ENCODE measurements around the gene ADM2. TPM values are rescaled to one million over a fixed set of nuclear protein-coding genes. Genes with fewer than 3 reads are reported as not detected.

The ADM2 gene
- total and polyA plus RNA-seq, 2 of the 13 experiments (the other 11 are each of a cell fraction or from before 2014, with no cell fraction given), result 1.2 to 3.0 TPM

- TF ChIP-seq SP140L (CRISPR knock-in tag; IDR thresholded peaks at IDR 0.05; ENCODE audit: borderline replicate concordance), result no peak
- no peak for TF ChIP-seq ZFAT (CRISPR knock-in tag; conservative IDR thresholded peaks at IDR 0.05)
- no peak for TF ChIP-seq GTF2F1 (IDR thresholded peaks at IDR 0.05; ENCODE audit: low read length)
- no peak for TF ChIP-seq NBN (conservative IDR thresholded peaks at IDR 0.05)
- TF ChIP-seq ZNF292 (CRISPR knock-in tag; IDR thresholded peaks at IDR 0.05; ENCODE audit: borderline replicate concordance, low read depth), result no peak
- TF ChIP-seq GATAD2A (CRISPR knock-in tag; IDR thresholded peaks at IDR 0.05), result peak; percentile 87
- TF ChIP-seq SP5 (CRISPR knock-in tag; IDR thresholded peaks at IDR 0.05; ENCODE audit: borderline replicate concordance, low read depth), result no peak; the same call in 1 of the 2 replicates
- TF ChIP-seq CREB1 (IDR thresholded peaks at IDR 0.05), result no peak
- TF ChIP-seq CREB1 (CRISPR knock-in tag; IDR thresholded peaks at IDR 0.05), result no peak
- no peak for TF ChIP-seq RFX3 (CRISPR knock-in tag; IDR thresholded peaks at IDR 0.05)
- peak; percentile 79; the same call in 1 of the 2 replicates for TF ChIP-seq JUNB (CRISPR knock-in tag; IDR thresholded peaks at IDR 0.05; ENCODE audit: borderline replicate concordance)
- TF ChIP-seq, protein P1, sequence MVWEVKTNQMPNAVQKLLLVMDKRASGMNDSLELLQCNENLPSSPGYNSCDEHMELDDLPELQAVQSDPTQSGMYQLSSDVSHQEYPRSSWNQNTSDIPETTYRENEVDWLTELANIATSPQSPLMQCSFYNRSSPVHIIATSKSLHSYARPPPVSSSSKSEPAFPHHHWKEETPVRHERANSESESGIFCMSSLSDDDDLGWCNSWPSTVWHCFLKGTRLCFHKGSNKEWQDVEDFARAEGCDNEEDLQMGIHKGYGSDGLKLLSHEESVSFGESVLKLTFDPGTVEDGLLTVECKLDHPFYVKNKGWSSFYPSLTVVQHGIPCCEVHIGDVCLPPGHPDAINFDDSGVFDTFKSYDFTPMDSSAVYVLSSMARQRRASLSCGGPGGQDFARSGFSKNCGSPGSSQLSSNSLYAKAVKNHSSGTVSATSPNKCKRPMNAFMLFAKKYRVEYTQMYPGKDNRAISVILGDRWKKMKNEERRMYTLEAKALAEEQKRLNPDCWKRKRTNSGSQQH (CRISPR knock-in tag; IDR thresholded peaks at IDR 0.05; ENCODE audit: low read depth), result 0 out of 2 replicates have a peak, but pooled peaks have one; percentile 9
- TF ChIP-seq ZNF879 (CRISPR knock-in tag; IDR thresholded peaks at IDR 0.05), result 0 out of 2 replicates have a peak, but pooled peaks have one; percentile 65
- TF ChIP-seq MYNN (CRISPR knock-in tag; IDR thresholded peaks at IDR 0.05; ENCODE audit: low read depth), result no peak
- no peak for TF ChIP-seq ATAD3A (CRISPR knock-in tag; IDR thresholded peaks at IDR 0.05)
- TF ChIP-seq ZSCAN30 (CRISPR knock-in tag; IDR thresholded peaks at IDR 0.05), result no peak
- TF ChIP-seq, protein P2, sequence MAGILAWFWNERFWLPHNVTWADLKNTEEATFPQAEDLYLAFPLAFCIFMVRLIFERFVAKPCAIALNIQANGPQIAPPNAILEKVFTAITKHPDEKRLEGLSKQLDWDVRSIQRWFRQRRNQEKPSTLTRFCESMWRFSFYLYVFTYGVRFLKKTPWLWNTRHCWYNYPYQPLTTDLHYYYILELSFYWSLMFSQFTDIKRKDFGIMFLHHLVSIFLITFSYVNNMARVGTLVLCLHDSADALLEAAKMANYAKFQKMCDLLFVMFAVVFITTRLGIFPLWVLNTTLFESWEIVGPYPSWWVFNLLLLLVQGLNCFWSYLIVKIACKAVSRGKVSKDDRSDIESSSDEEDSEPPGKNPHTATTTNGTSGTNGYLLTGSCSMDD (CRISPR knock-in tag; IDR thresholded peaks at IDR 0.05), result no peak
- TF ChIP-seq ZNF382 (CRISPR knock-in tag; IDR thresholded peaks at IDR 0.05; ENCODE audit: borderline replicate concordance), result no peak
- TF ChIP-seq ZBTB38 (CRISPR knock-in tag; IDR thresholded peaks at IDR 0.05), result 0 out of 2 replicates have a peak, but pooled peaks have one; percentile 6
- TF ChIP-seq GMEB2 (CRISPR knock-in tag; IDR thresholded peaks at IDR 0.05; ENCODE audit: low read depth), result no peak
- no peak for TF ChIP-seq HNRNPH1 (optimal IDR thresholded peaks at IDR 0.05; ENCODE audit: low read depth, low read length)
- TF ChIP-seq ZNF580 (CRISPR knock-in tag; IDR thresholded peaks at IDR 0.05; ENCODE audit: borderline replicate concordance, low read depth), result no peak
- TF ChIP-seq ZNF160 (CRISPR knock-in tag; IDR thresholded peaks at IDR 0.05), result no peak
- no peak for TF ChIP-seq CC2D1A (CRISPR knock-in tag; IDR thresholded peaks at IDR 0.05)
- peak; percentile 86 for TF ChIP-seq ZNF781 (CRISPR knock-in tag; IDR thresholded peaks at IDR 0.05; ENCODE audit: borderline replicate concordance, not compliant biosample characterization)
- TF ChIP-seq ZNF331 (CRISPR knock-in tag; IDR thresholded peaks at IDR 0.05), result no peak
- TF ChIP-seq ZNF207 (IDR thresholded peaks at IDR 0.05; ENCODE audit: borderline replicate concordance), result no peak
- TF ChIP-seq ZNF101 (CRISPR knock-in tag; IDR thresholded peaks at IDR 0.05; ENCODE audit: borderline replicate concordance, low read depth), result no peak
These were observed 4.1 kb downstream of the ADM2 start (continued) for GRCh38 chr22:50485221-50486131.

Data from HepG2 (cell line).